H7 (cell line): ENCODE measurements around the gene CREB1. TPM values are rescaled to one million over a fixed set of nuclear protein-coding genes. Genes with fewer than 3 reads are reported as not detected.
"Not testable (repeated sequence)": the region's sequence is repeated elsewhere in the genome, so short reads cannot be mapped to it uniquely, and the experiment has no call there.

ENCODE experiments used
- DNase-seq: peaks from one replicate; pipeline ENCODE4 v3.0.0; 2012
- H3K27me3 ChIP-seq: 2 replicates; pipeline ENCODE4 v1.6.0; 2011; ENCODE audit warnings: mild to moderate bottlenecking, low read length; ENCODE audit not compliant: control insufficient read depth, insufficient read depth
- H3K36me3 ChIP-seq: replicated peaks from 2 replicates; pipeline ENCODE4 v1.5.1; 2011; ENCODE audit warnings: low read length; ENCODE audit not compliant: control insufficient read depth, insufficient read depth
- H3K4me3 ChIP-seq: 2 replicates; pipeline ENCODE4 v1.5.1; 2011; ENCODE audit warnings: low read depth, mild to moderate bottlenecking, control low read depth, low read length, moderate library complexity; ENCODE audit not compliant: insufficient read depth
- total RNA-seq: library from RNA; depleted of rRNA; stranded (reverse); fragments of >200 nt; shearing (Covaris generic); gene quantifications from 2 replicates; pipeline ENCODE4 v1.2.3, GENCODE V29; 2014

Gene CREB1
- total RNA-seq, 1 experiment from 2014 or later: 48.9 TPM

GRCh38 chr2:207496936-207497335 is 32.8 kb upstream of the CREB1 start:
- H3K4me3 ChIP-seq, H3K36me3 ChIP-seq, DNase-seq, H3K27me3 ChIP-seq: not testable (repeated sequence)

GRCh38 chr2:207497596-207497995 is 32.2 kb upstream of the CREB1 start:
- Histone ChIP-seq H3K27me3 (no peaks in the 10 kb centered on the region), H3K36me3 (no peaks in the 10 kb centered on the region), H3K4me3 (no peak overlapping the region)
- no peak for DNase-seq

- Histone ChIP-seq H3K27me3 (no peaks in the 10 kb centered on the region), H3K36me3 (no peaks in the 10 kb centered on the region), H3K4me3 (no peak overlapping the region)
- DNase-seq: no peak
Observed at GRCh38 chr2:207498427-207498826, 31.3 kb upstream of the CREB1 start.

- Histone ChIP-seq H3K27me3 (no peaks in the 10 kb centered on the region), H3K36me3 (no peaks in the 10 kb centered on the region), H3K4me3 (no peak overlapping the region)
- no peak for DNase-seq
Observed at GRCh38 chr2:207499114-207499513, 30.6 kb upstream of the CREB1 start.

- Histone ChIP-seq H3K27me3 (no peaks in the 10 kb centered on the region), H3K36me3 (no peaks in the 10 kb centered on the region), H3K4me3 (no peak overlapping the region)
- DNase-seq: no peak
Observed at GRCh38 chr2:207501802-207502576, 27.8 kb upstream of the CREB1 start.

- no peak for DNase-seq
- Histone ChIP-seq H3K4me3 (no peak overlapping the region), H3K27me3 (no peaks in the 10 kb centered on the region), H3K36me3 (no peaks in the 10 kb centered on the region)
Observed at GRCh38 chr2:207502577-207503198, 27.1 kb upstream of the CREB1 start.

- no peak for DNase-seq
- Histone ChIP-seq H3K36me3 (no peaks in the 10 kb centered on the region), H3K4me3 (no peak overlapping the region), H3K27me3 (no peaks in the 10 kb centered on the region)
Observed at GRCh38 chr2:207503234-207503633, 26.5 kb upstream of the CREB1 start.

GRCh38 chr2:207504513-207505170 is 25.1 kb upstream of the CREB1 start:
- H3K4me3 ChIP-seq: no peak overlapping the region
- peak; percentile 32 for DNase-seq
- H3K27me3 ChIP-seq: no peaks in the 10 kb centered on the region
- H3K36me3 ChIP-seq: no peaks in the 10 kb centered on the region

- H3K4me3 ChIP-seq: no peak overlapping the region
- peak; percentile 16 for DNase-seq
- H3K27me3 ChIP-seq: no peaks in the 10 kb centered on the region
- H3K36me3 ChIP-seq: no peaks in the 10 kb centered on the region
Observed at GRCh38 chr2:207505171-207505570, 24.6 kb upstream of the CREB1 start.

GRCh38 chr2:207505728-207506127 is 24.0 kb upstream of the CREB1 start:
- no peaks in the 10 kb centered on the region for H3K27me3 ChIP-seq
- peak; percentile 35 for DNase-seq
- H3K36me3 ChIP-seq: no peaks in the 10 kb centered on the region
- no peak overlapping the region for H3K4me3 ChIP-seq

GRCh38 chr2:207506426-207506825 is 23.3 kb upstream of the CREB1 start:
- Histone ChIP-seq H3K36me3 (no peaks in the 10 kb centered on the region), H3K27me3 (no peaks in the 10 kb centered on the region), H3K4me3 (no peak overlapping the region)
- DNase-seq: no peak

GRCh38 chr2:207510148-207510547 is 19.6 kb upstream of the CREB1 start:
- no peak overlapping the region for H3K4me3 ChIP-seq
- H3K27me3 ChIP-seq: no peaks in the 10 kb centered on the region; the same call in 1 of the 2 replicates
- no peaks in the 10 kb centered on the region for H3K36me3 ChIP-seq
- no peak for DNase-seq

- no peak overlapping the region for H3K4me3 ChIP-seq
- no peaks in the 10 kb centered on the region; the same call in 1 of the 2 replicates for H3K27me3 ChIP-seq
Observed at GRCh38 chr2:207511851-207512250, 17.9 kb upstream of the CREB1 start.

GRCh38 chr2:207512356-207512755 is 17.4 kb upstream of the CREB1 start:
- no peaks in the 10 kb centered on the region; the same call in 1 of the 2 replicates for H3K27me3 ChIP-seq
- no peaks in the 10 kb centered on the region for H3K36me3 ChIP-seq
- H3K4me3 ChIP-seq: no peak overlapping the region

More at GRCh38 chr2:207511851-207512250, 17.9 kb upstream of the CREB1 start:
- no peaks in the 10 kb centered on the region for H3K36me3 ChIP-seq
- no peak for DNase-seq

More at GRCh38 chr2:207512356-207512755, 17.4 kb upstream of the CREB1 start:
- DNase-seq: no peak
